B cell (primary cell): ENCODE measurements around the gene EBLN1.

Source experiments
- EZH2 ChIP-seq: IDR thresholded peaks from 2 replicates; pipeline ENCODE4 v1.6.1; 2012; ENCODE audit warnings: borderline replicate concordance, low read depth, mild to moderate bottlenecking, moderate library complexity, low read length; ENCODE audit not compliant: insufficient read depth, poor library complexity, severe bottlenecking
- TF ChIP-seq, protein P1 (sequence below): fragments of 200-600 bp; IDR thresholded peaks from one replicate; pipeline ENCODE4 v1.8.0; 2022; ENCODE audit warnings: antibody characterized with exemption, mild to moderate bottlenecking

DNA sequence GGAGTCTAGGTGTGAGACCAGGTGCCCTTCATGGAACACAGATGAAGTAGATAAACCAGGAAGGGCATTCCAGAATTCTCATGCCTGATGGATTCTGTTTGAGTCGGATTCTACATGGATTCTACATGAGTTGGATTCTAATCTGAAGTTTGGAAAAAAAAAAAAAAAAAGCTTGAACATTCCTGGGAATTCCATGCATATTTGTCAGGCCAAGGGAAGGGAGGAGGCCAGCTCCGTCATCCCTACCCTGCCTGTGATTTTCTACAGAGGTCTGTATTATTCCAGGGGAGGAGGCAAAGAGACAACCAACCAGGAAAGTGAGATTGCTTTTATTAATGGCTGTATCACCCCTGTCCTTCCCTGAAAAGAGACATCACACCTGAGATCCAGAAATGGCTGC is 27.8 kb upstream of the EBLN1 start:
- TF ChIP-seq, protein P1, sequence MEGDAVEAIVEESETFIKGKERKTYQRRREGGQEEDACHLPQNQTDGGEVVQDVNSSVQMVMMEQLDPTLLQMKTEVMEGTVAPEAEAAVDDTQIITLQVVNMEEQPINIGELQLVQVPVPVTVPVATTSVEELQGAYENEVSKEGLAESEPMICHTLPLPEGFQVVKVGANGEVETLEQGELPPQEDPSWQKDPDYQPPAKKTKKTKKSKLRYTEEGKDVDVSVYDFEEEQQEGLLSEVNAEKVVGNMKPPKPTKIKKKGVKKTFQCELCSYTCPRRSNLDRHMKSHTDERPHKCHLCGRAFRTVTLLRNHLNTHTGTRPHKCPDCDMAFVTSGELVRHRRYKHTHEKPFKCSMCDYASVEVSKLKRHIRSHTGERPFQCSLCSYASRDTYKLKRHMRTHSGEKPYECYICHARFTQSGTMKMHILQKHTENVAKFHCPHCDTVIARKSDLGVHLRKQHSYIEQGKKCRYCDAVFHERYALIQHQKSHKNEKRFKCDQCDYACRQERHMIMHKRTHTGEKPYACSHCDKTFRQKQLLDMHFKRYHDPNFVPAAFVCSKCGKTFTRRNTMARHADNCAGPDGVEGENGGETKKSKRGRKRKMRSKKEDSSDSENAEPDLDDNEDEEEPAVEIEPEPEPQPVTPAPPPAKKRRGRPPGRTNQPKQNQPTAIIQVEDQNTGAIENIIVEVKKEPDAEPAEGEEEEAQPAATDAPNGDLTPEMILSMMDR, result no peak
- TF ChIP-seq EZH2, result no peak
